Measurements from ENCODE around the gene CHN2. TPM values are rescaled to one million over a fixed set of nuclear protein-coding genes. Genes with fewer than 3 reads are reported as not detected.
"Not testable (repeated sequence)": the region's sequence is repeated elsewhere in the genome, so short reads cannot be mapped to it uniquely, and the experiment has no call there.

The CHN2 gene
- total RNA-seq, 1 experiment from 2014 or later, result not detected

DNA sequence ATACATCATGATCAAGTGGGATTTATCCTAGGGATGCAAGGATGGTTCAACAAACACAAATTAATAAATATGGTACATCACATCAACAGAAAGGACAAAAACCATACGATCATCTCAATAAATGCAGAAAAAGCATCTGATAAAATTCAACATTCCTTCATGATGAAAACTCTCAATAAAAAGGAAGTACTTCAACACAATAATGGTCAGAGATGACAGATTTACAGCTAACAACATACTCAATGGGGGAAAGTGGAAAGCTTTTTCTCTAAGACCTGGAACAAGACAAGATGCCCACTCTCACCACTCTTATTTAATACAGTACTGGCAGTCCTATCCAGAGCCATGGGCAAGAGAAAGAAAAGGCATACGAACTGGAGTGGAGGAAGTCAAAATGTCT is 329.2 kb downstream of the CHN2 start:
- intact Hi-C loops (cut with micrococcal nuclease; ENCODE audit: unreplicated experiment), result no loop called here
- no peak for TF ChIP-seq EZH2 (IDR thresholded peaks at IDR 0.05; ENCODE audit: low read depth)
- TF ChIP-seq, protein P1, sequence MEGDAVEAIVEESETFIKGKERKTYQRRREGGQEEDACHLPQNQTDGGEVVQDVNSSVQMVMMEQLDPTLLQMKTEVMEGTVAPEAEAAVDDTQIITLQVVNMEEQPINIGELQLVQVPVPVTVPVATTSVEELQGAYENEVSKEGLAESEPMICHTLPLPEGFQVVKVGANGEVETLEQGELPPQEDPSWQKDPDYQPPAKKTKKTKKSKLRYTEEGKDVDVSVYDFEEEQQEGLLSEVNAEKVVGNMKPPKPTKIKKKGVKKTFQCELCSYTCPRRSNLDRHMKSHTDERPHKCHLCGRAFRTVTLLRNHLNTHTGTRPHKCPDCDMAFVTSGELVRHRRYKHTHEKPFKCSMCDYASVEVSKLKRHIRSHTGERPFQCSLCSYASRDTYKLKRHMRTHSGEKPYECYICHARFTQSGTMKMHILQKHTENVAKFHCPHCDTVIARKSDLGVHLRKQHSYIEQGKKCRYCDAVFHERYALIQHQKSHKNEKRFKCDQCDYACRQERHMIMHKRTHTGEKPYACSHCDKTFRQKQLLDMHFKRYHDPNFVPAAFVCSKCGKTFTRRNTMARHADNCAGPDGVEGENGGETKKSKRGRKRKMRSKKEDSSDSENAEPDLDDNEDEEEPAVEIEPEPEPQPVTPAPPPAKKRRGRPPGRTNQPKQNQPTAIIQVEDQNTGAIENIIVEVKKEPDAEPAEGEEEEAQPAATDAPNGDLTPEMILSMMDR (conservative IDR thresholded peaks at IDR 0.05), result no peak
- no peak for DNase-seq
- H3K9me2 ChIP-seq (ENCODE audit: insufficient read depth), result peaks cover 3% of the 10 kb centered on the region; the same call in 1 of the 2 replicates
- no peaks in the 10 kb centered on the region for H3K79me2 ChIP-seq (ENCODE audit: low read depth)
- no peaks in the 10 kb centered on the region for H4K20me1 ChIP-seq (ENCODE audit: insufficient read depth)
- POLR2A ChIA-PET (ENCODE audit: unreplicated experiment), result no interaction called here
- H3K36me3 ChIP-seq (ENCODE audit: low read depth), result 0 out of 2 replicates have a peak, but pooled peaks cover 4% of the 10 kb centered on the region
- no peak overlapping the region for H2AFZ ChIP-seq
- BruUV-seq (replicated peaks), result no TSS peak
- H3K4me3 ChIP-seq, result no peak overlapping the region
- H3K27me3 ChIP-seq (ENCODE audit: insufficient read depth, low read depth), result no peaks in the 10 kb centered on the region
- H3K4me1 ChIP-seq (replicated peaks; ENCODE audit: insufficient read depth), result no peaks in the 10 kb centered on the region
- no peak overlapping the region for H3K27ac ChIP-seq
- H3K9me3 ChIP-seq (ENCODE audit: insufficient read depth, low read depth), result no peaks in the 10 kb centered on the region
- no peak overlapping the region for H3K4me2 ChIP-seq
- CTCF ChIA-PET, result no interaction called here
- no peaks in the 10 kb centered on the region for H3F3A ChIP-seq (ENCODE audit: insufficient read depth, low read depth)

DNA sequence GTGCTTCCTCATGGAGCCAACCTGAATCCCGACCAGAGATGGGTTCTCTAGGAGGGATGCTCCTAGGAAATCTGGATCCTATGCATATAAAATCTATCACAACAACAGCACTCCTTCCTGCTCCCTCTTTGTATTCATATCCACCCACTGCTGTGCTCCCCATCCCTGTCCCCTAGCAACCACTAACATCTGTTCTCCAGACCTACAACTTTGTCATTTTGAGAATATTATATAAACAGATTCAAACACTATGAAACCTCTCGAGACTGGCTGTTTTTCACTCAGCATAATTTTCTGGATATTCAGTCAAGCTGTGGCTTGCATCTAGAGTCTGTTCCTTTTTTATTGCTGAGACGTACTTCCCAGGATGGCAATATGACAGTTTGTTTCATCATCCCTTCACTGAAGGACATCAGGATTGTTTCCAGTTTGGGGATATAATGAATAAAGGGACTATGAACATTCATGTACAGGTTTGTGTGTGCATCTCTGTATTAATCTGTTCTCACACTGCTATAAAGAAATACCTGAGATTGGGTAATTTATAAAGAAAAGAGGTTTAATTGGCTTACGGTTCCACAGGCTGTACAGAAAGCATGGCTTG is 333.0 kb downstream of the CHN2 start:
- Histone ChIP-seq H3K9me2 (ENCODE audit: insufficient read depth) (no peaks in the 10 kb centered on the region), H3K4me2 (no peak overlapping the region), H4K20me1 (ENCODE audit: insufficient read depth) (no peaks in the 10 kb centered on the region), H3K9me3 (ENCODE audit: insufficient read depth, low read depth) (peaks cover 5% of the 10 kb centered on the region), H2AFZ (no peak overlapping the region), H3K27me3 (ENCODE audit: insufficient read depth, low read depth) (no peaks in the 10 kb centered on the region), H3K4me3 (no peak overlapping the region), H3K27ac (no peak overlapping the region), H3K36me3 (ENCODE audit: low read depth) (0 out of 2 replicates have a peak, but pooled peaks cover 4% of the 10 kb centered on the region), H3K79me2 (ENCODE audit: low read depth) (peaks cover 11% of the 10 kb centered on the region; the same call in 1 of the 2 replicates), H3K4me1 (replicated peaks; ENCODE audit: insufficient read depth) (no peaks in the 10 kb centered on the region), H3F3A (ENCODE audit: insufficient read depth, low read depth) (no peaks in the 10 kb centered on the region)
- no TSS peak for BruUV-seq (replicated peaks)
- peak in 1 of 2 experiments; percentile 32 for DNase-seq
- ChIA-PET POLR2A (ENCODE audit: unreplicated experiment) (no interaction called here), CTCF (no interaction called here)
- intact Hi-C loops (cut with micrococcal nuclease; ENCODE audit: unreplicated experiment), result no loop called here
- no peak for TF ChIP-seq EZH2 (IDR thresholded peaks at IDR 0.05; ENCODE audit: low read depth)
- TF ChIP-seq, protein P1 (conservative IDR thresholded peaks at IDR 0.05), result no peak

GRCh38 chr7:29528526-29528925 is 334.0 kb downstream of the CHN2 start:
- CTCF ChIA-PET; H3K27me3 ChIP-seq (ENCODE audit: insufficient read depth, low read depth); POLR2A ChIA-PET (ENCODE audit: unreplicated experiment): not testable (repeated sequence)

More at GRCh38 chr7:29528526-29528925, 334.0 kb downstream of the CHN2 start:
- DNase-seq, result peak in 1 of 2 experiments; percentile 25
- H3K4me2 ChIP-seq; BruUV-seq (replicated peaks); H2AFZ ChIP-seq; H3F3A ChIP-seq (ENCODE audit: insufficient read depth, low read depth); H3K4me1 ChIP-seq (replicated peaks; ENCODE audit: insufficient read depth); H3K4me3 ChIP-seq; H3K27ac ChIP-seq; H3K9me2 ChIP-seq (ENCODE audit: insufficient read depth); intact Hi-C loops (cut with micrococcal nuclease; ENCODE audit: unreplicated experiment); H4K20me1 ChIP-seq (ENCODE audit: insufficient read depth); H3K36me3 ChIP-seq (ENCODE audit: low read depth); H3K9me3 ChIP-seq (ENCODE audit: insufficient read depth, low read depth): not testable (repeated sequence)
- H3K79me2 ChIP-seq (ENCODE audit: low read depth), result peaks cover 11% of the 10 kb centered on the region; the same call in 1 of the 2 replicates

Other genes with a start within 250 kb of the CHN2 start
- gene TRIL, start 236.4 kb upstream of the CHN2 start, total RNA-seq (2021), result not detected in 2 replicates
- 0.28 TPM in 1 of 2 replicates, not detected in the other for gene CPVL, start 48.2 kb upstream of the CHN2 start, total RNA-seq (2021)

Measured in PC-9 (cell line).